ENCODE measurements around the gene SLC16A5.

SLC16A5 gene

GRCh38 chr17:75077496-75078283, 10.1 kb upstream of the SLC16A5 start:
- TF ChIP-seq SIN3A (IDR thresholded peaks at IDR 0.05; ENCODE audit: borderline replicate concordance, insufficient read depth, low read length) (no peak), FOXP2 (optimal IDR thresholded peaks at IDR 0.05; ENCODE audit: borderline replicate concordance, extremely low read depth, extremely low read length, insufficient read depth) (no peak), TAF1 (IDR thresholded peaks at IDR 0.05; ENCODE audit: borderline replicate concordance, insufficient read depth, low read length) (no peak), POLR2AphosphoS5 (IDR thresholded peaks at IDR 0.05; ENCODE audit: low read depth, low read length) (no peak)
- TF ChIP-seq, protein P1, sequence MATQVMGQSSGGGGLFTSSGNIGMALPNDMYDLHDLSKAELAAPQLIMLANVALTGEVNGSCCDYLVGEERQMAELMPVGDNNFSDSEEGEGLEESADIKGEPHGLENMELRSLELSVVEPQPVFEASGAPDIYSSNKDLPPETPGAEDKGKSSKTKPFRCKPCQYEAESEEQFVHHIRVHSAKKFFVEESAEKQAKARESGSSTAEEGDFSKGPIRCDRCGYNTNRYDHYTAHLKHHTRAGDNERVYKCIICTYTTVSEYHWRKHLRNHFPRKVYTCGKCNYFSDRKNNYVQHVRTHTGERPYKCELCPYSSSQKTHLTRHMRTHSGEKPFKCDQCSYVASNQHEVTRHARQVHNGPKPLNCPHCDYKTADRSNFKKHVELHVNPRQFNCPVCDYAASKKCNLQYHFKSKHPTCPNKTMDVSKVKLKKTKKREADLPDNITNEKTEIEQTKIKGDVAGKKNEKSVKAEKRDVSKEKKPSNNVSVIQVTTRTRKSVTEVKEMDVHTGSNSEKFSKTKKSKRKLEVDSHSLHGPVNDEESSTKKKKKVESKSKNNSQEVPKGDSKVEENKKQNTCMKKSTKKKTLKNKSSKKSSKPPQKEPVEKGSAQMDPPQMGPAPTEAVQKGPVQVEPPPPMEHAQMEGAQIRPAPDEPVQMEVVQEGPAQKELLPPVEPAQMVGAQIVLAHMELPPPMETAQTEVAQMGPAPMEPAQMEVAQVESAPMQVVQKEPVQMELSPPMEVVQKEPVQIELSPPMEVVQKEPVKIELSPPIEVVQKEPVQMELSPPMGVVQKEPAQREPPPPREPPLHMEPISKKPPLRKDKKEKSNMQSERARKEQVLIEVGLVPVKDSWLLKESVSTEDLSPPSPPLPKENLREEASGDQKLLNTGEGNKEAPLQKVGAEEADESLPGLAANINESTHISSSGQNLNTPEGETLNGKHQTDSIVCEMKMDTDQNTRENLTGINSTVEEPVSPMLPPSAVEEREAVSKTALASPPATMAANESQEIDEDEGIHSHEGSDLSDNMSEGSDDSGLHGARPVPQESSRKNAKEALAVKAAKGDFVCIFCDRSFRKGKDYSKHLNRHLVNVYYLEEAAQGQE (IDR thresholded peaks at IDR 0.05; ENCODE audit: insufficient read depth in 1 of 2, low read depth in 2 of 2, low read length in 2 of 2) = no peak

DNA sequence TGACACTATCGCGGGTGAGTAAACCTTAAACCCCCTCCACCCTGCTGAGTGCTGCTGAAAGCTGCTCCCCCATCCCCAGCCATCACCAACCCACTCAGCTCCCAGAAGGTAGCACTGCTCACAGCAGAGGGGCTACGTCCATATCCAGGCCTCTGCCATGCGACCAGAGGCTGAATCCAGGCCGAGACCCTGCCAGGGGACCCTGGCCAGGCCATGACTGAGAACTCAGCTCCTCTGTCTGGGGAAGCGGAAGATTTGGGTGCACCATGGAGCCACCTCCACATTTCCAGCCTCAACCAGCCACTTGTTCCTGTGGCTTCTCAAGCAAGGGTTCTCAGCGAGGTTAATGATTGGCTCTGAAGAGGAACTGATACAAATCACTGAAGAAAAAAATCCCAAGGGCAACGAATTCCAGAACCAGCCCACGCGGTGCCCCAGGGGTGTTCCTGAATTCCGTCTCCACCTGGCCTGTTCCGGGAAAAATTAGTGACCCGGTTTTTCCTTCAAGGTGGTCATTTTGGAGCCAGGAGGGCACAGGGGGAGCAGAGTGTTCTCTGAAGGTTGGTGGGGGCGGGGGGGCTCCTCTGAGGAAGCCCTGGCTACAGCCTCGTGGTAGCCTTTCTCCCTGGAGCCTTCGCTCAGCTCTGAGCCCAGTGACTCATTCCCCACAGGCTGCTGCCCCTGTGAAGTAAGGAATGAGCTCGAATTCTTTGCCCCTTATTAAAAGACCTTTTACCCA, 9.3 kb upstream of the SLC16A5 start:
- TF ChIP-seq POLR2AphosphoS5 (IDR thresholded peaks at IDR 0.05; ENCODE audit: low read depth, low read length) (no peak), TAF1 (IDR thresholded peaks at IDR 0.05; ENCODE audit: borderline replicate concordance, insufficient read depth, low read length) (no peak), FOXP2 (optimal IDR thresholded peaks at IDR 0.05; ENCODE audit: borderline replicate concordance, extremely low read depth, extremely low read length, insufficient read depth) (no peak), SIN3A (IDR thresholded peaks at IDR 0.05; ENCODE audit: borderline replicate concordance, insufficient read depth, low read length) (no peak)
- TF ChIP-seq, protein P1 (IDR thresholded peaks at IDR 0.05; ENCODE audit: insufficient read depth in 1 of 2, low read depth in 2 of 2, low read length in 2 of 2) = no peak

DNA sequence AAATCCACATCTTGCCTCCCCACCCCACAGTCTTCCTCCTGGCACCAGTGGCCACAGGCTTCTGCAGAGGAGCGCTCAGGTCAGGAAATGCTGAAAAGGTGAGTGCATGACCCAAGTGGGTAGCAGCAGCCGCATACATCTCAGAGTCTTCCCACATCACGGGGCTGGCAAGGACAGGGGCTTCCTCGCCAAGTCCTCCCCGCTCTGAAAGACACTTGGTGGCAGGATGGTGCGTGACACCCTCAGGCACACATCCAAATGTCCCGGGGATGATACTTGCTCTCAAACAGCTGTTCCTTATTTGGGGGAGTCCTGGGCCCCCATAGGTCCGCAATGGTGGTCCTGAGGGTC, 8.8 kb upstream of the SLC16A5 start:
- TF ChIP-seq, protein P1 (IDR thresholded peaks at IDR 0.05; ENCODE audit: insufficient read depth in 1 of 2, low read depth in 2 of 2, low read length in 2 of 2) = no peak
- TF ChIP-seq FOXP2 (optimal IDR thresholded peaks at IDR 0.05; ENCODE audit: borderline replicate concordance, extremely low read depth, extremely low read length, insufficient read depth) (no peak), SIN3A (IDR thresholded peaks at IDR 0.05; ENCODE audit: borderline replicate concordance, insufficient read depth, low read length) (no peak), TAF1 (IDR thresholded peaks at IDR 0.05; ENCODE audit: borderline replicate concordance, insufficient read depth, low read length) (no peak), POLR2AphosphoS5 (IDR thresholded peaks at IDR 0.05; ENCODE audit: low read depth, low read length) (no peak)

- TF ChIP-seq SIN3A (IDR thresholded peaks at IDR 0.05; ENCODE audit: borderline replicate concordance, insufficient read depth, low read length) (no peak), FOXP2 (optimal IDR thresholded peaks at IDR 0.05; ENCODE audit: borderline replicate concordance, extremely low read depth, extremely low read length, insufficient read depth) (no peak), TAF1 (IDR thresholded peaks at IDR 0.05; ENCODE audit: borderline replicate concordance, insufficient read depth, low read length) (no peak), POLR2AphosphoS5 (IDR thresholded peaks at IDR 0.05; ENCODE audit: low read depth, low read length) (no peak)
- TF ChIP-seq, protein P1 (IDR thresholded peaks at IDR 0.05; ENCODE audit: insufficient read depth in 1 of 2, low read depth in 2 of 2, low read length in 2 of 2) = no peak
Measured at GRCh38 chr17:75081611-75082540, 5.9 kb upstream of the SLC16A5 start.
